ENCODE results near the gene DKK1.

The DKK1 gene

GRCh38 chr10:52313933-52314821 is at the start of gene DKK1:
Gene DKK1 (plus strand): TSS chr10:52314281. CDS start chr10:52314435, 154 bp downstream.
- peak; percentile 13 for DNase-seq

GRCh38 chr10:52265131-52265926 is 48.8 kb upstream of the DKK1 start:
- no peak for DNase-seq

- no peak for DNase-seq
Observed at GRCh38 chr10:52266858-52267257, 47.2 kb upstream of the DKK1 start.

DNA sequence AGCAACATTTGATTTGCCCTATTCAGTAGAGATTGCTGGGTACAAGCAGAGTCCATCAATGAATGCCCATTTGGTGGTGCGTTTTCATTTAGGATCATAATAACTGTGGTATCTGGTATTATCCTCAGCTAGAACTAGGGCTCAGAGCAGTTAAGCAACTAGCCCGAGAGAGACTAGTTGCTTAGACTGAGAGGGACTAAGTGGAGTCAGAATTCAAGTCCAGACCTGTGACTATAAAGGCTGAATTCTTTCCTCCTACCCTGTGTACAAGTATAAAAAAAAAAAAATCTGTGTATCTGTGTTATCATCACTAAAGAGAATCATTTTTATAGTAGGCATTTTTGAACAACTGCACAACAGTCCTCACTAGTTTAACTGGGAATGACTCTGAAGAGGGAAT is 45.3 kb upstream of the DKK1 start:
- no peak for DNase-seq

DNA sequence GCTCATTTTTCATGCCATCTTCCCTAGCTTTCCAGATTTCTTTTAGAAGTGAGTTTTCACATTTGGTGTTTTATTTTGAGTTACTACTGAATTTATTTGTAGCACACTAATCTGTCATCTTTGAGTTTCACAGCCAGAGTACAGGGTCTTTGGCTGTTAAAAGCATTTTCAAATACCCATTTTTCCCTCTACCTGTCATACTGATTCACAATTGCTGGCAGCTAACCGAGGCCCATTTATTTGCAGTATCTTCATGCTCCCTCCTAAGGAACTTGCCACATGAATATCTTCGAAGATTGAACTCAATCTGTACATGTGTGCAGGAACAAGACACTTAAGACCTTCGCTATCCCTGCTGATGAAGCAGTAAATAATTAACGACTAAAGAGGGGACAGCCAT is 44.8 kb upstream of the DKK1 start:
- no peak for DNase-seq

- no peak for DNase-seq
Observed at GRCh38 chr10:52276163-52276562, 37.9 kb upstream of the DKK1 start.

GRCh38 chr10:52276986-52277385 is 37.1 kb upstream of the DKK1 start:
- DNase-seq: no peak

- DNase-seq: no peak
Observed at GRCh38 chr10:52279546-52279945, 34.5 kb upstream of the DKK1 start.

DNA sequence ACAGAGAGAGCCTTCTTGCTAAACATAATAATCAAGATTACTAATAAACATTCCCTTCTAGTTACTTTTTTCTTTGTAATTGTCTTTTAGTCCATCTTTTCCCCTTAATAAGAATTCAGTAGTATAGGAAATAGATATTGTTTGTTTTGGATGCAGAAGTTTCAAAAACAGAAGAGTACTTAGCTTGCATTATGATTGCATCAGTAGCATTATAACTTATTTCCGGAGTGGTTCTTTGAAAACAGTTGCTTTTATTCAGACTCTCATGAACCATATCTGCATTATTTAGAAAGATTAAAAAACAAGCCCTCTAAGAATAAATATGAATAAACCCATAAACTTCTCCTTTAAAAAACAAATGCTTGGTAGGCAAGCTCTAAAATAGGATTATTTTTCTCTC is 34.0 kb upstream of the DKK1 start:
- no peak for DNase-seq

DNA sequence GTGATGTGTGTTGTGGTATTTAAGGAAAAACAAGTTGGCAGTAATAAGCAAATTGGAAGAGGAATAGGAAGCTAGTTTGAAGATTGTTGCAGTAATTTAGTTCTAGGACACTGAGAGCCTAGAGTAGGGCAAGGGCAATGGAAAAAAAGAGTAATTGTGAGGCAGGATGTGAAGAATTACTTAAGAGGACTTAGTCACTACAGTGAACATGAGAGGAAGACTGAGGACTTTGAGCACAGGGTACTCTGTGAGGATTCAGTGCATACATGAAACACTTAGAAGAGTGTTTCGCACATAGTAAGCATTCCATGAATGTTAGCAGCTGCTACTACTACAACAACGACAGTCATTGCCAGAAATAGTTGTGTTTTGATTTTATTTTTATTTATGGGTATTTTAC is 30.9 kb upstream of the DKK1 start:
- no peak for DNase-seq

- no peak for DNase-seq
Observed at GRCh38 chr10:52284416-52285013, 29.6 kb upstream of the DKK1 start.

DNA sequence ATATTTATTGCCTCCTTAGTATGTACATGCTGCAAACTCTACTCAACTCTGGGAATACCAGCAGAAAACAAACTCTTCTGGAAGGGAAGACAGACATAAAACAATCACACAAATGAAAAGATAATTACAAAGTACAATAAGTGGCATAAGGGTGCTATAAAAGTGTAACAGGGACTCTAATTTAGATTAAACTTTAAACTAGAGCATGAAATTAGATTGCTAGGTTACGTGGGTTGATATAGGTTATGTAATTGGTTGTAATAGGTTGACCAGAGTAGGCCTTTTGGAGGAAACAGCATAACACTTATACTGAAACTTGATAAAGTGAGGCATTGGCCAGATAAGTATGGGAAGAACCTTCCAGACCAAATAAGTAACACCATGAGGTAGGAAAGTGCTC is 26.2 kb upstream of the DKK1 start:
- DNase-seq: no peak

DNA sequence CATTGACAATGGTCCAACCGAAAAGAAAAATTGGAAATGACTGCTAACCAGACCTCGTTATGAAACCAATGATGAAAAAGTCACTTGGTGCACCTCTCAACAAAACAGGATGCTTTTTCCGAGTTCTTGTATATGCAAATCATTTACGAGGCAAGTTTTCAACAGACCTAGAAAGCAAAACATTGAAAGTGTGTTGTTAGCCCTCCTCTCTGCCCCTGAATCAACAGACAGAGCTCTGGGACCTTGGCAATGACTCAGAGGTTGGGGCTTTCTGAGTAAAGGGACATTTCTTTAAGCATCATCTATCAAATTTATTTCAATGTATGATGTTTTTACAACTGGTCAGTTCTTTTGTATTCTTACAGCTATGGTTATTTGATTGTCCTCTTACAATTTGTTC is 16.3 kb upstream of the DKK1 start:
- no peak for DNase-seq

DNA sequence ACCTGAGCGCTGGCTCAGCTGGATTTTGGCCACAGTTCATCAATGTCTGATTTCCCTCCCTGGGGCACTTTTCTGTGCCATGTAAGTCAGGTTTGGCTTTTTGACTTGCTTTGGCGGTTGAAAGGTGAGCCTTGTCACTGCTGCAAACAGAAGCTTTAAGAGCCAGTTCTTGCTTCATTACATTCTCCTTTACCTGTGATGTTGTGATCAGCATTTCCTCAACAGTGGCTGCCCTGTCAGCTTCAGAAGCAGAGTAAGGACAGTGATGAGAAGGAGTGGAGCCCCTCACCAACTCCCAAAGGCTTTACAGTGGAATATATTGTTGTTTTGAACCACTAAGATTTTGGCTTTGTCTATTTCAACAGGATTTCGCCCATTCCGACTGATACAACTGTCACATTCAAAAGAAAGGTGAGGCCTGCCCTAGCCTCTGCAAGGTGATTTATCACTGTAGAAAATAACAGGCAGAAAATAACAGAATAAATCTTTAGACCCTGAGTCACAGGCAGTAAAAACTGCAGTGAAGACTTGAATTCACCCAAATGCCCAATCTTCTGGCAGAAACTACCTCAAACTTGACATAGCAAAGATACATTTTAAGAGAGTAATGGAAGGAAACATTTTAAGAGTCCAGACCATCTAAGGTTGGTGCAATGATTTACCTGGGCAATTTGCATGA is 13.3 kb upstream of the DKK1 start:
- DNase-seq: no peak

GRCh38 chr10:52308251-52309031 is 5.6 kb upstream of the DKK1 start:
- DNase-seq: no peak

DNA sequence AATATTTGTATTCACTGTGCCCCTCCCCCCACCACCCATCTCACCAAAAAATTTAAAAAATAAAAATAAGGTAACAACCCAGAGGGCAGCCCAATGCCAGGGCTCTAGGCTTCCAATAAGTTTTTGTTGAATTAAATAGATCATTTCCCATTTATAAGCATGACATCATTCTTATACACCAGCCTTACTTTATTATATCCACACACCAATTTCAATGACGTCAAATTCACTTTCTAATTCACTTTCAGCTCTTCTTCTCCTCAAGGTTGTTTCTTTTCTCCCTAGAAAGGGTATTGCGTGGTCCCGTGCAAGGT is 1.2 kb upstream of the DKK1 start:
- no peak for DNase-seq

DNA sequence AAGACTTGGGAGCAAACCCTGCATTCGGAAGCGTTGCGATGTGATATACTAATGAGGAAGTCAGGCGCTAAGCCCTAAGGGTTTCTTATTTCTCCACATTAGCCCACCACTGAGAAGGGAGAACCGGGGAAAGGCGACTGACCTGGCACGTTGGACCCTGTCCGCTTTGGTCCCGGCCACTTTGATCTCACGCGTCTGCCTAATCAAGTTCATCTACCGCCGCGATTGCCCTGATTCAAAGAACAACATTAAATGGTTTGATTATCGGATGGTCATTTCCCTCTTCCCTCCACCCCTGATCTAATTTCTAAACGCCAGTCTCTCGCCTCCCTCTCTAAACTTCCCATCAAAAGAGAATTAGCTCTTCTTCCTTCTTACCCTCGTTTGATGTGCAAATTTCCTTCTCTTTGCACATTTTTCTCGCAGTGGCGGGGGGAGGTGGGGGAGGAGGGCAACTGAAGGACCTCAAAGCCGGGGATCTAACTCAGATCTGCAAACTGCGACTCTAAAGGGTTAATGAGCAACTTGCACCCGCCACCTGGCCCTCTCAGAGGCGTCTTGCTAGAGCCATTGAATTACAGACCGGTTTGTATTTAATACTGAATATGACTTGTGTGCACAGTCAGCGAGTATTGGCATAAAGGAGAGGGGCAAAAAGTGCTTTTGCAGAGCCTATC is 687 bp upstream of the DKK1 start:
- no peak for DNase-seq

GRCh38 chr10:52314822-52315552 is 906 bp downstream of the DKK1 start:
- no peak for DNase-seq

DNA sequence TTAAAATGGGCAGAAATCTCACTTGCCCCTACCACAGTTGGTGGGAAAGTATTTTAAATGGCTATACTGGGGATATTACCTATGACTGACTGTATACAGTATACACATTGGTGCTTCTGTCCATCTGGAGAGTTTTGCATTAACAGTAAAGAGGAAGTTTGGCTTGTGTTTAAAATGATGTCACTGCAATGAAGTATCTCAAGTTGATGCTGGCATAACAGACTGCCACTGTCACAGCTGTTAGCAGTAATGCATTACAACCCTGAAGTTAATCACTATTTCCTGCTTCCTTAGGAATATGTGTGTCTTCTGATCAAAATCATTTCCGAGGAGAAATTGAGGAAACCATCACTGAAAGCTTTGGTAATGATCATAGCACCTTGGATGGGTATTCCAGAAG is 1.9 kb downstream of the DKK1 start:
- DNase-seq: no peak

DNA sequence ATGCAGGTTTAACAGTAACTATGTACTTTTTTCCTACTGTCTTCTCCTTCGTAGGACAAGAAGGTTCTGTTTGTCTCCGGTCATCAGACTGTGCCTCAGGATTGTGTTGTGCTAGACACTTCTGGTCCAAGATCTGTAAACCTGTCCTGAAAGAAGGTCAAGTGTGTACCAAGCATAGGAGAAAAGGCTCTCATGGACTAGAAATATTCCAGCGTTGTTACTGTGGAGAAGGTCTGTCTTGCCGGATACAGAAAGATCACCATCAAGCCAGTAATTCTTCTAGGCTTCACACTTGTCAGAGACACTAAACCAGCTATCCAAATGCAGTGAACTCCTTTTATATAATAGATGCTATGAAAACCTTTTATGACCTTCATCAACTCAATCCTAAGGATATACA is 2.4 kb downstream of the DKK1 start:
- no peak for DNase-seq

GRCh38 chr10:52318136-52318701 is 4.1 kb downstream of the DKK1 start:
- DNase-seq: no peak
